HG03521 (cell line): ENCODE measurements around the gene GIGYF2.
A peak's percentile ranks its signal among the peaks of the same experiment; 100 is the strongest.
"Not testable (repeated sequence)": the region's sequence is repeated elsewhere in the genome, so short reads cannot be mapped to it uniquely, and the experiment has no call there.

Source experiments
- ATAC-seq: cut with Tn5 transposase; IDR thresholded peaks from one replicate; pipeline ENCODE4 v1.9.1; 2021; ENCODE audit warnings: mild to moderate bottlenecking, moderate library complexity; ENCODE audit not compliant: unreplicated experiment

Gene GIGYF2, protein sequence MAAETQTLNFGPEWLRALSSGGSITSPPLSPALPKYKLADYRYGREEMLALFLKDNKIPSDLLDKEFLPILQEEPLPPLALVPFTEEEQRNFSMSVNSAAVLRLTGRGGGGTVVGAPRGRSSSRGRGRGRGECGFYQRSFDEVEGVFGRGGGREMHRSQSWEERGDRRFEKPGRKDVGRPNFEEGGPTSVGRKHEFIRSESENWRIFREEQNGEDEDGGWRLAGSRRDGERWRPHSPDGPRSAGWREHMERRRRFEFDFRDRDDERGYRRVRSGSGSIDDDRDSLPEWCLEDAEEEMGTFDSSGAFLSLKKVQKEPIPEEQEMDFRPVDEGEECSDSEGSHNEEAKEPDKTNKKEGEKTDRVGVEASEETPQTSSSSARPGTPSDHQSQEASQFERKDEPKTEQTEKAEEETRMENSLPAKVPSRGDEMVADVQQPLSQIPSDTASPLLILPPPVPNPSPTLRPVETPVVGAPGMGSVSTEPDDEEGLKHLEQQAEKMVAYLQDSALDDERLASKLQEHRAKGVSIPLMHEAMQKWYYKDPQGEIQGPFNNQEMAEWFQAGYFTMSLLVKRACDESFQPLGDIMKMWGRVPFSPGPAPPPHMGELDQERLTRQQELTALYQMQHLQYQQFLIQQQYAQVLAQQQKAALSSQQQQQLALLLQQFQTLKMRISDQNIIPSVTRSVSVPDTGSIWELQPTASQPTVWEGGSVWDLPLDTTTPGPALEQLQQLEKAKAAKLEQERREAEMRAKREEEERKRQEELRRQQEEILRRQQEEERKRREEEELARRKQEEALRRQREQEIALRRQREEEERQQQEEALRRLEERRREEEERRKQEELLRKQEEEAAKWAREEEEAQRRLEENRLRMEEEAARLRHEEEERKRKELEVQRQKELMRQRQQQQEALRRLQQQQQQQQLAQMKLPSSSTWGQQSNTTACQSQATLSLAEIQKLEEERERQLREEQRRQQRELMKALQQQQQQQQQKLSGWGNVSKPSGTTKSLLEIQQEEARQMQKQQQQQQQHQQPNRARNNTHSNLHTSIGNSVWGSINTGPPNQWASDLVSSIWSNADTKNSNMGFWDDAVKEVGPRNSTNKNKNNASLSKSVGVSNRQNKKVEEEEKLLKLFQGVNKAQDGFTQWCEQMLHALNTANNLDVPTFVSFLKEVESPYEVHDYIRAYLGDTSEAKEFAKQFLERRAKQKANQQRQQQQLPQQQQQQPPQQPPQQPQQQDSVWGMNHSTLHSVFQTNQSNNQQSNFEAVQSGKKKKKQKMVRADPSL (N-terminal part only)

GRCh38 chr2:232697059-232697806 lies at the start of gene GIGYF2:
Gene GIGYF2 (plus strand): TSS chr2:232697331. CDS start chr2:232735198, 37,867 bp downstream.
- ATAC-seq: peak; percentile 73

GRCh38 chr2:232649033-232649432 lies 48.1 kb upstream of the GIGYF2 start:
- ATAC-seq: no peak

DNA sequence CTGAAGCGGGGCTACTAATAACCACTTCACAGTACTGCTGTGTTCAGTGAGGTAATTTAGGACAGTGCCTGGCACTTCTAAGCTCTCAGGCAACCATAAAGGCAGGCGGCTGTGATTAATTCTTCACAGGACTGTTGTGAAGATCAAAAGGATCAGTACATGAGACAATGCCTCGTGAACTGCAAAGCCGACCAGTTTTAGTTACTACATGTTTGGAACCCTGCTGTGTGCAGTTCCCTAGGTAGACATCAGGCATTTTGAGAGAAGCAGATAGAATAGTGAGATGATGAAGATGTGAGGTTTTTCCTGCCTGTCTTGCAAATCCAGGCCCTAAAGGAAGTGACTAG lies 44.7 kb upstream of the GIGYF2 start:
- no peak for ATAC-seq

GRCh38 chr2:232653441-232653840 lies 43.7 kb upstream of the GIGYF2 start:
- no peak for ATAC-seq

GRCh38 chr2:232655392-232655791 lies 41.7 kb upstream of the GIGYF2 start:
- ATAC-seq: no peak

GRCh38 chr2:232658217-232658785 lies 38.8 kb upstream of the GIGYF2 start:
- no peak for ATAC-seq

GRCh38 chr2:232659359-232659758 lies 37.8 kb upstream of the GIGYF2 start:
- no peak for ATAC-seq

DNA sequence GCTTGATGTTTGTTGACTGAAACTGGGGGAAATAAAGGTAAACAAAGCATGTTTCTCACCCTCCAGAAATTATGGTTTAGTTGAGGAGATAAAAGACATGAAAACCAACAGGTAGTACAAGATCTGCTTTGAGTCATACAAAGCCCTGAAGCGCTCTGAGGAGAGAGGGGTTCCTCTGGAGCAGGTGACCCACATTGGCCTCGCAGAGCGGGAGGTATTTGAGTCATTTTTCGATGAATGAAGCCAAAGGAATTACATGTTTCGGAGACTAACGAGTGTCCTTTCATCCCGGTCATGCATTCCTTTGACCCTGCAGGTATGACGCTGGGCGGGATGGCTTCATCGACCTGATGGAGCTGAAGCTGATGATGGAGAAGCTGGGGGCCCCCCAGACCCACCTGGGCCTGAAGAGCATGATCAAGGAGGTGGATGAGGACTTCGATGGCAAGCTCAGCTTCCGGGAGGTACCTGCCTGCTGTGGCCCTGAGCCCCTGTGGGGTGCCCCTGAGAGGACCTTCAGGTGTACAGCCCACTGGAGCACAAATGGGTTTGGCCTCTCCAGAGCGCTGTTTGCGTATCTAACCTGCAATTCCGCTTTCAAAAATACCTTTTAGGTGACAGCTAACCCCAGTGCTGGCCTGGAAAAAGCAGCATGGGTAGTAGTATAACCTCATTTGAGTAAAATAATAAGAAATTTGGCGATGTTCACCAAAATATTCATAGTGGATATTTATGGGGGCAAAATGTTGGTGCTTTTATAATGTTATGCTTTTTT lies 34.5 kb upstream of the GIGYF2 start:
- ATAC-seq: no peak

- no peak for ATAC-seq
These were observed 30.9 kb upstream of the GIGYF2 start for GRCh38 chr2:232666051-232666805.

DNA sequence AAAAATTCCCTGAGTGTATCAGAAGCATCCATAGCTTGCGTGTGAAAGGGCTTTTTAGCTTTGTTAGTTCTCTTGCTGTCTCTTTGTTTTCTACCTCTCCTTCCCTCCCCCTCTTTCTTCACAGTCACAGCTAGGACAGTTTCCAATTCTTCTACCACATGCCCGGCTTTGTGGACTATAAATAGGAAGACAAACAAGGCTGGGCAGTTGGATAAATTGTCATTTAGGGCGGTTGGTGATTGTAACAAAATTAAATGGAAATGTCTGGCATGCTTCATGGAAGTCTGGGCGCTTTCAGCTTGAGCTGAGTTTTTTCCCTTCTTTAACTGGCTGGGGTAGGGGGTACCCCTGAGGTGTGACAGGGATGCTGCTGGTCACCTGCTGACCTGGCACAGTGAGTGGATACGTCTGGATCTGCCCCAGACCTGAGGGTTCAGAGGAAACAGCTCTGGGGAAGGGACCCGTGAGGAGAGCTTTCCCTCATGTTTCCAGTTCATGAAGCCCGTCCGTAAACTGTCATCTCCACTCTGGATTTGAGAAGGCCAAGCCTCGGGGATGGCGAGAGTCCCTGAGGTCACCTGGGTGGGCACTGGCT lies 29.0 kb upstream of the GIGYF2 start:
- no peak for ATAC-seq

DNA sequence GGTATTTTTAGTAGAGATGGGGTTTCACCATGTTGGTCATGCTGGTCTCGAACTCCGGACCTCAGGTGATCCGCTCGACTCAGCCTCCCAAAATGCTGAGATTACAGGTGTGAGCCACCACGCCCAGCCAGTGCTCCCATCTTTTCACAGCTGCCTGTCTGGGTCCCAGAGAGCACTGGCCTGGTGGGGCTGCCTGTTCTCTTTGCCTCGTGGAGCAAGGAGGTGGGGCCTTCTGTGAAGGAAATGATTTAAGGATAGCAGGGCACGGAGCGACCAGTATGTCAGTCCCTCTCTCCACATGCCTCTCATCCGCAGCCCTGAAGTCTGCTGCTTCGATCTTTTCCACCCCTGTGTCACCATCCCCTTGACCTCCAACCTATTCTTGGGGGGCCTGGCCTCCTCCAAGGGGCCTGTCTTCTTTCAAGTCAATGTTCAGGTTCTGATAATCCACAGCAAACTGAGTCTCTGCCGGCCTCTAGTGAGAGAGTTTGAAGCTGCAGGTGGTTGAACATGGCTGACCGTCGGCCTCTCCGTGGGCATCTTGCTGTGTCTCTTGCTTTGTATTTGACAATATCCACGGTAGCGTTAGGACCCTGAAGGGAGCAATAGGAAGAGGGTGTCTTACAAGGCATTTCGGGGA lies 28.2 kb upstream of the GIGYF2 start:
- ATAC-seq: no peak

GRCh38 chr2:232672588-232672987 lies 24.5 kb upstream of the GIGYF2 start:
- ATAC-seq: no peak

GRCh38 chr2:232674491-232674890 lies 22.6 kb upstream of the GIGYF2 start:
- ATAC-seq: no peak

DNA sequence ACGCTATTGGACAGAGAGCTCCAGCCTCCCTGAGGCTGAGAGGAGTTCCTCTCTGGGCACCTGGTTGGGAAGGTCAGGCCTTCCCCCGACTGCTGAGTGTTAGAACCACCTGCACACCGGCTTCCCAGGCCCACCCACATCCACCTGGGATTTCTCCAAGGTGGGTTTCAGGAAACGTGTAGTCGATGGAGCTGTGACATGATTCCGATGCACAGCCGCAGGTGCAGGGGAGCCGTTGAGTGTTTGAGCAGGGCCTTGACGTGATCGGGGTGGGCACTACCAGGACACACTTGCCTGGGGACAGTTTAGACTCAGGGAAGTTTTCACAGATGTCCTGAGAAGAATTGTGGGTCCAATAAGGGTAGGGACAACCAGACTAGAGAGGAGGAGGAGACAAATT lies 21.8 kb upstream of the GIGYF2 start:
- no peak for ATAC-seq

- ATAC-seq: no peak
These were observed 17.1 kb upstream of the GIGYF2 start for GRCh38 chr2:232680006-232680405.

DNA sequence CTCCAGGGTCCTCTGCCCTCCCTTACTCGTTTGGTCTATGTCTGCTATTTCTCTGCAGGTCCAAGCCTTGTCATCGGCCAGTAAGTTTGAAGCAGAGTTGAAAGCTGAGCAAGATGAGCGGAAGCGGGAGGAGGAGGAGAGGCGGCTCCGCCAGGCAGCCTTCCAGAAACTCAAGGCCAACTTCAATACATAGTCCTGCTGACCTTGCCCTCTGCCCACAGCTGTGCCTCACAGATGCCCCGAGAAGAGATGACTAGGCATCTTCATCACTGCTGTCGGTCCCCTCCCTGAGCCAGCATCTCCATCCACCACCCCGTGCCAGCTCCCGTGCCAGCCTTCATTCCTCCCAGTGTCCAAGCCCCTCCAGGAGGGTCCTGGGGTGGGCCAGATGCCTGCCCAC lies 15.6 kb upstream of the GIGYF2 start:
- ATAC-seq: no peak

GRCh38 chr2:232683368-232683767 lies 13.8 kb upstream of the GIGYF2 start:
- no peak for ATAC-seq

GRCh38 chr2:232685391-232685790 lies 11.7 kb upstream of the GIGYF2 start:
- not testable (repeated sequence) for ATAC-seq
